NCI-H187 treated with DMSO at 0.1 percent for 48 hours (cell line): Measurements from ENCODE around the gene LNPEP.
A peak's percentile ranks its signal among the peaks of the same experiment; 100 is the strongest.
"Not testable (repeated sequence)": the region's sequence is repeated elsewhere in the genome, so short reads cannot be mapped to it uniquely, and the experiment has no call there.

Experiments used
- DNase-seq: peaks from one replicate; lab custom pipeline; 2025; lab: John Stamatoyannopoulos, UW

The LNPEP gene

DNA sequence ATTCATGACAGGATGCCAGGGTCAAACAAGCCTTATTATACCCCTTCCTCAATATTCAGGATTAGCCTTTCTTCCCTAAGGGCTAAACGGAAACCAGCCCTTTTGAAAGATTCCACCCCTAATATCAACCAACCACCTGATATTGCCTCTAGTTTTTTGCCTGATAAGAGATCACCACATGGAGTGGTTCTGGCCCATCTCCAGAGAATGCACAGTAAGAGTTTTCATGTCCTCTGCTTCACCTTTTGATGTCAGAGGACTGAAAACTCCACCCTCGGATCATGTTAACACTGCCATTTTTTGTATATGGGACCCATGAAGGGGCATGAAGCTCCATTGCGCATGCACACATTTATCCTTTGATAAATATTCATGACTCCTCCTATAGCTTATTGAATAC is 5.8 kb upstream of the LNPEP start:
- DNase-seq: no peak

DNA sequence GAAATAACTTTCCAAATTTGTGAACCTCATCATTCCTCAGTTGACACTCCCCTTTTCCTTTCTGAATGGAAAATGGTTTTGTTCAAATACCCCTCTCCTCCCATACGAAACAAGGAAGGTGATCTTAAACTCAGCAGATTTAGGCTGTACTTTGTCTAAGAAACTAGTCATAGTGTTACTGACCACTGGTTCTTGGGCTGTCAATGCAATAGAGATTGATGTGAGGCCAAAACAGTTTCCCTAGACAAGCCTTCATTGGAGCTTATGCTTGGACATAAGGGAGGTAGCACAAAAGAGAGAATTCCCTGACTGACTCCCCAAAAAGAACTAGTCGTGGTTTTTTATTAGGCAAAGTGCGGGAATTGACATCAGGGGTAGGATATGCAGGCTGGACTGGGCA is 5.3 kb upstream of the LNPEP start:
- no peak for DNase-seq

DNA sequence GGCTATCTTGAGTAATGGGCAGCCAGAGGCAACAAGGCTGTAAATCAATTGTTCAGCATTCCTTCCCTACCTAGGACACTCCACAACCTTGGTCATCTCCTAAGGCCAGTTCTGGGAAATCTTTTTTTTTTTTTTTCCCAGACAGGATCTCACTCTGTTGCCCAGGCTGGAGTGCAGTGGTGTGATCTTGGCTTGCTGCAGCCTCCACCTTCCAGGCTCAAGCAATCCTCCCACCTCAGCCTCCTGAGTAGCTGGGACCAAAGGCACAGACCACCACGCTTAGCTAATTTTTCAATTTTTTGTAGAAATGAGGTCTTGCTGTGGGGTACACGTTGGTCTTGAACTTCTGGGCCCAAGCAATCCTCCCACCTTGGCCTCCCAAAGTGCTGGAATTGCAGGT is 4.8 kb upstream of the LNPEP start:
- DNase-seq: not testable (repeated sequence)

DNA sequence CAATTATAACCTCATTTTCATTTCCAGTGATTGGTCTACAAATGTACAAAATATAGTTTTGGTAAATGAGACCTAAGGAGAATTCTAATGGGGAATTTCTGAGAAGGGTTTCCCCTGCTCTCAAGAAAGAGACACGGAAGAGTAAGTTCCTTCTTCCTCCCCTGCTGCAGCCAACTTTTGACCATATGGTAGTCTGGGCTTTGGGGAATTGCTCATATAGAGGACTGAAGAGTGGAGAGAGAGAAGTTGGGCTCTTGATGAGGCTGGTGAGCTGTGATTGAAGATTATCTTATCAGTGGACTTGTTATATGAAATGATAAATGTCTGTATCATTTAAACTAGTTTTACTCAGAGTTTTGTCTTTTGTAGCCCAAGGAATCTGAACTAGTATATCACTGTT is 4.3 kb upstream of the LNPEP start:
- DNase-seq: no peak

DNA sequence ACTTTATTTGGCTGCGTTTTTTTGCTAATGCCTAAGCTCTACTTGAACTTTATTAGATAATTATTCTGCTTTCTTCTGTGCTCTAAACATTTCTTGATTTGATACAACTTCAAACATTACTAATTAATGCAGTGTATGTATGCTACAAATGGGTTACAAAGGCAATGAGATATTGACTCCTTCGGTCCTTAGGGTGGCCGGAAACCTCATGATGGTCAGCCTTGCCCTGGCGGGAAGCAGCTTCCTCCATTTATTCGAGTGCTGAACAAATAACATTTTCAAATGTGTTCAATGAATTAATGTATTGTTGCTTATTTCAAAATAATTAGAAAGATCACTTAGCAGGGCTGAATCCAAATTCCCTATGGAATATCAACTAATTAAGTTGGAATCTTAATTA is 3.9 kb upstream of the LNPEP start:
- DNase-seq: no peak

DNA sequence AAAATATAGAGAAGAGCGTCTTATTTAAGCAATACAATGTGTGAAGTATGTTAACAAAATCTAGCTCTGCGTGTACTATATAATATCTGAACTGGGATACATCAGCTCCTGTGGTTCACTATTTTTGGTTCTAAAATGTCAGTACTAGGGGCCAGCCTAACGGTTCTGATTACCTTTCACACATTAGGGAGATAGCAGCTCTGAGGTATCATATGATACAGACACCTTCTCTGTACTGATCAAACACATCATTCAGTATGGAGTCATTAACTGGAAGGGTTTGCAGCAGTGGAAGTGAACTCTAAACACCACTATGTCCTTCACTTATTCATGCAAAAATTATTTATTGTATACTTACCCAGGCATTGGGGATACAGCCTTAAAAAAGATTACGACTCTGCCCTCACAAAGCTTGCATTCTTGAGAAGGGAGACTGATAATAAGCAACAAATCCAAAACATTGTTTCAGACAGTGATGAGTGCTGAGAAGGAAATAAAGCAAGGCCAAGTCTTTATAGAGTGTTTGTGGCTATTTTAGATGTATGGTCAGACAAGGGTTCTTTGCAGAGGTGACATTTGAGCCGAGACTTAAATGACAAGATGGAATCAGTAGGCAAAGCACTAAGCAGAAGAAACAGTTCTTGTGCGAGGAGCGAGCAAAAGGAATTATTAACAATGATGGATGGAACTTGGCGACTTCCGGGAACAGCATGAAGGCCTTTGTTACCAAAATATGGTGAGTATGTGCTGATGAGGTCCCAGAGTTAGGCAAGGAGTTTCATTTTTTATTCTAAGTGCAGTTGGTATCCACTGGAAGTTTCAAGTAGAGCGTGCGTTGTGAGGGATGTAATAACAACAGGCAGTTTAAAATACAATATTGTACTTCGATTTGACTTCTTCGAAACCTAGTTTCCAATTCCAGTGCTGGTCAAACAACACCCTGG is 1.8 kb upstream of the LNPEP start:
- no peak for DNase-seq

DNA sequence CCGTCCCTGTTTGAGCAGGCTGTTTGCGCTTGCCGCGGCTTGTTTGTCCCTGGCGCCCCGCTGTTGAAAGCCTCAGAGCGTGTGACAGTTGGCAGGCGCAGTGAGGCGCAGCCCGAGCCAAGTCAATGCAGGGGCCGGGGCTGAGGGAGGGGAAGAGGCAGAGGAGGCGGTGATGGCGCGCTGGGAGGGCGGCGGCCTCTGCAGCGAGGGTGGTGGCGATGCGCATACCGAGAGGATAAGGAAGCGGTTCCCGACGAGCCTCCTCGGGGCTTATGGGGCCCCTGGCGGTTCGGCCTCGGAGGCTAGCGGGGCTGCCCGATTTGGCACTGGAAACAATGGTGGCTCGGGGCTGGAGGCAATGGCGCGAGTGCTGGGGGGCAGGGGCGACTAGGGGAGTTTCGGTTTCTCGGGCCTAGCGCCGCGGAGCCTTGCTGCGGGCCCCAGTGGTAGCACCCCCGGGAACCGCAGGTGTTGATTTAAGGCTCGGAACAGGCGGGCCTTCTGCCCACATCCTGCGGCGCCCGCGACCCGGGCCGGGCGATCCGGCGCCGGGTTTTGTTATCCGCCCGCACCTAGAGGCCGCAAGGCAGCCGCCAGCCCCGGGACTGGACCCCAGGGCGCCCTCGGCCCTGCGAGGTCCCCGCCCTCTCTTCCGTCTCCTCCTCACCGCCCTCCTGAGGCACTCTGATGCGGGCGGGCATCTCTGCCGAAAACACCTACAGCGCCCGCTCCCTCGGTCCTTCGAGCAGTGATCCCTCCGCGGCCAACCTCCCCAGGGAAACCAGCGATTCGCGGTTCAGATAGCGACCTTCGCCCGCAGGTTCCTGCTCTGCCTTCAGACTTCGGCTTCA is 947 bp upstream of the LNPEP start:
- peak; percentile 42 for DNase-seq

DNA sequence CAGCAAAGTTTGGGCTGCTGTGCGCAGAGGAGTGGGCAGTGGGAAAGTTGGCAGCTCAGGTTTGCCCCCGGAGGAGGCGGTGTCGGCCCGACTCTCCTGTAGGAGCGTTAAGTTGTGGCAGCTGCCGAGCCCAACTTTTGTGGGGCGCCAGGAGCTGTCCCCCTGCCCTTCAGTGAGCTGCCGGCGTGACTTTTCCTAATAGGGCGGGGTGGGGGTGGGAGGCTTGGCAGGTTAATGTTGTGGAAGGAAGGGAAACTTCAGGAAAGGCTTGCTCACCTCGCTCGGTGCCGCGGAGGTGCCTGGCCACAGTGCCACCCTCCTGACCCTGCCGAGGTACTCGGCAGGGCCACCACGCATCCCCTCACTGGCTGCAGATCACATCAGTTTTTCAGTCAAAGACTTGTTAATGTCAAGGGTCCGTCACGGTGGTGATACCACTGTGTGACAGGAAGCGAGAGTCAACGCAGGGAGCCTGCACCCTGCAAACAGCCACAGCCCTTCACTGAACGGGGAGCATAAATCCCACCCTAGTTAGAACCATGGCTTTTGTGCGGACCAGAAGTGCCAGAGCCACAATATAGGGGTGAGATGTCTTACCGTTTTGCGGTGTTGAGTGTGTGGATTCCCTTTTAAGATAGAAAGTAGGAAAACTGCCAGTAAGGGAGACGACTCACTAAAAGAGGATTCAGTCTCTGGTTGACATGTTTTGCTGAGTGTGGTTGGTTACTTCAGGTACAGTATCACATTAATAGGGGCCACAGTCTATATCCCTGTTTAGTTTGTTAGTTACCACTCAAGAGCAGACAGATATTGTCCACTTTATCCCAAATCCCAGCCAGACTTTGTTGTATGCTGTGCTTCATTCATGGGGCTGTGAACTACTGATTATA is 796 bp downstream of the LNPEP start:
- DNase-seq: no peak

DNA sequence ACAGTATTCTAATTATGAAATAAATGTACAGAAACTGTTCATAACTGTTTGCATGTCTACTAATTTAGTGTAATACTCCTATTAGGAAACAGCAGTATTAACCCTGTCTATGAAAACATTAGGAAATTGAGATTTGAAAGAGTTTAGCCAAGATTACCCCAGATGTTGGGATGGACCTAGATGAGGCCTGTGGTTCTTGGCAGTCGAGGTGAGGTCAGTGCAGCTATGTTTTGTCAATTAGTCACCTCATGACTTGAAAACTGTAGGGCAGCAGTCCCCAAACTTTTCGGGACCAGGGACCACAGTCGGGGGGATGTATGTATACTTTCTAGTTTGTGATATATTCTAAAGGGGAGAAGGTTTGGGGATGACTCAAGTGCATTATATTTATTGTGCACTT is 4.7 kb downstream of the LNPEP start:
- no peak for DNase-seq

DNA sequence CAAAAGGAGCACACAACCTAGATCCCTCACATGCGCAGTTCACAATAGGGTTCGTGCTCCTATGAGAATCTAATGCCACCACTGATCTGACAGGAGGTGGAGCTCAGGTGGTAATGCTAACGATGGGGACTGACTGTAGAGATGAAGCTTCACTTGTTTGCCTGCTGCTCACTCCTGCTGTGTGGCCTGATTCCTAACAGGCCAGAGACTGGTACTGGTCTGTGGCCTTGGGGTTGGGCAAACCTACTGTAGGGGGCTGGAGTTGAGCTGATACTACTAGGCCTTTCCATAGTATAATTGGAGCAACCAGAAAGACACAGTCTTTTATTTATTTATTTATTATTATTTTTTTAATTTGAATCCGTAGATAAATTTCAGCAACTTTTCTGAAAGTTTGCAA is 5.3 kb downstream of the LNPEP start:
- no peak for DNase-seq

DNA sequence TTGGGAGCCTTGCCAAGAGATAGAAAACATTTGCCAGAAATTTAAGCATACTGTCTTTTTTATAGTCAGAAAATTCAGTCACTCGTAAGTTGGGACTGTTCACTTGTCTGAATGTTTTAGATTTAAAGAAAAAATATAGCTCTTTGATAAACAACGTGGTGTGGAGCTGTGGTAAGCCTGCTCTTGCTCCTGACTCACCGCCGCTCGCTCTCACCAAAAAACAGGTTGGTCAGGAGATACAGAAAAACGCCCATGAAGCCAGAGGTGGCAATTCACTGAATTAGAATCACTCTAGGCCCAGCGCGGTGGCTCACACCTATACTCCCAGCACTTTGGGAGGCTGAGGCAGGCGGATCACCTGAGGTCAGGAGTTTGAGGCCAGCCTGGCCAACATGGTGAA is 6.2 kb downstream of the LNPEP start:
- DNase-seq: no peak

DNA sequence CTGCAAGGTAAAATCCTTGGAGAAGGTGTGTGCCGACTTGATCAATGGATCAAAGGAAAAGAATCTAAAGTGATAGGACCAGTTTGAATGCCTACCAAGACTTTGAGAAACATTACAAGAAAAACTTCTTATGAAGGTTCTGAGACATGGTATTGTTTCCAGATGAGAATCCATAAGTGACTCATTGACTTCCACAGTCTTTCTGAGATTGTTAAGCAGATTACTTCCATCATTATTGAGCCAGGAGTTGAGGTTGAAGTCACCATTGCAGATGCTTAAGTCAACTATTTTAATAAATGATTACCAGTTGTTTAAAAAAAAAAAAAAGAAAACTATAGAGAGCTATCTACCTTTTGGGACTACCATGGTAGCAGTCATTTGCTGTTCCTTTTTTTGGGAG is 7.0 kb downstream of the LNPEP start:
- DNase-seq: no peak

DNA sequence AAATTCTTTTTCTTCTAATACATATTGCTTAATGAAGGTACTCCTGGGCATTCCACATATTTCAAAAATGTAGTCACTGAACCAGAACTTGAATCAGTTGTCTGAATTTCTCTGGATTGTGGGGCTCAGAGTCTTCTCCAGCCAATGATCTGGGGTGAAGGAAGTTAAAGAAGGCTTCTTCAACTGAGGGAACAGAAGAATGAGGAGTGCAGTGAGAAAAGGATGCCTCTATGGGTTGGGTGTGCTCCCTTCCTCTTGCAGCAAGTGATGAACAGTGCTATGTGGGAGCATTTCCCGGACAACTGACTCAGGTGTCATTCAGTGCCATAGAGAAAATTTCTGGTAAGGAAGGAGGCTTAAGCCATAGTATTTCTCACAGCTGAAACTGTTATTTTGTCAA is 7.9 kb downstream of the LNPEP start:
- DNase-seq: no peak

DNA sequence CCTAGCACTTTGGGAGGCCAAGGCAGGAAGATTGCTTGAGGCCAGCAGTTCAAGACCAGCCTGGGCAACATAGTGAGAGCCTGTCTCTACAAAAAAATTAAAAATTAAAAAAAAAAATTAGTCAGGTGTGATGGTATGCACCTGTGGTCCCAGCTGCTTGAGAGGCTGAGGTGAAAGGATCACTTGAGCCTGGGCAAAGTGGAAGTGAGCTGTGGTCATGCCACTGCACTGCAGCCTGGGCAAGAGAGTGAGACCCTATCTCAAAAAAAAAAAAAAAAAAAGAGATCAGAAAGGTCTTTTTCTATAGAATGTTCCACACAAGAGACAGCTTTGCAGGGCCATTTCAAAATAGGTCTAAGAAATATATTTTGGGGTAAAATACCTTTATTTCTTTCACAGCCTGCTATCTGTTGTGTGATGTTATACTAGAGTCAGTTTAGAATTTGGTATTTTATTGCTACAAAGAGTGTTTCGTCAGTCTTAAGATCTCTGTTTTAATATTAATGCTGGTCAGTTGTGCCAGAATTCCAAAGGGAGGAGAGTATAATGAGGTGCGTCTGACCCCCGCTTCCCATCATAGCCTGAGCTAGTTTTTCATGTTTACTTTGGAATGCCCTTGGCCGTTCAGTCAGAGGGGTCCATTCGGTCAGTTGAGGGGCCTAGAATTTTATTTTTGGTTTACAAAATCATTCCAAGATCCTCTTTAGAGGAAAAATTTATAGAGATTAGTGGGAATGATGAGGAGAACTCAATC is 9.4 kb downstream of the LNPEP start:
- DNase-seq: no peak

DNA sequence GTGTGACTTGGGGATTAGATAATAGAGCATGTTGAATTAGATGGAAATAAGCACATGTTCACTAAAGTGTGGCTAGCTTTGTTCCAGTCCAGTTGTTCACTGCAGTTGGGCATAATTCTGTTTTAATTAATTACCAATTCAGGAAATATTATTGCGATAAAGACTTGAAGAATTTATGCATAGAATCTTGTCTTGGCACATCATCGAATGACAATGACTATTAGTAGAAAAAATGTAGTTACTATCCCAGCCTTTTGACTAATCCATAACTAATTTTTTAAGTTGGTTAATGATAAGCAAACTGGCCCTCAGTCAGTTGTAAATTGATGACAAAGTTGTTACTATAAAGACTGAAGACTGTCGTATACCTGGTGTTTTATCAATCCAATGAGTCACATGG is 10.5 kb downstream of the LNPEP start:
- DNase-seq: no peak

DNA sequence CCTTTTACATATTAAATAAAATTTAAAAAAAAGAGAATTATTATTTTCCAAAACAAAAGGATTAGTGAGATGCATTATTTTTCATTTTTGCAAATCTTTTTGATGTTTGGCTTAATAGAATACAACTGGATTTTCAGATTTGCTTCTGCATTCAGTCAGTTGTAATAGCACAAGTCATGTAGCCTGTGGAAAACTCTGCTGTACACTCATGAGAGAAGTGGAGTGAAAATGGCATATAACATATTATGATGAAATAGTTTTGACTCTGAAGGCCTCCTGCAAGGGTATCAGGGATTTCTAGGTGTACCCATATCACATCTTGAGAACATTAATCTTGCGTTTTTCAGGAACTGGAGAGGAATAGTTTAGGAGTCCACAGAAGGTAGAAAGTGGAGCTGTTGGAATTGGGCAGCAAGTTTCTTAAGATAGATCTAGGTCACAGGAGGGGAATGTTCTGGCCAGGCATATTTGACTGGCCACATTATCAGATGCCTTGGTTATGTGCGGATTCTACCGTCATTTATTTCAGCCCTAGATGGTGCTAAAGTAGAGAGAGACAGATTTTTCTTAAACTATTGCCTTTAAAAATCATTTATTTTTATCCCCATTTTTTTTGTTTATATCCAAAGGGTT is 16.4 kb downstream of the LNPEP start:
- DNase-seq: no peak

DNA sequence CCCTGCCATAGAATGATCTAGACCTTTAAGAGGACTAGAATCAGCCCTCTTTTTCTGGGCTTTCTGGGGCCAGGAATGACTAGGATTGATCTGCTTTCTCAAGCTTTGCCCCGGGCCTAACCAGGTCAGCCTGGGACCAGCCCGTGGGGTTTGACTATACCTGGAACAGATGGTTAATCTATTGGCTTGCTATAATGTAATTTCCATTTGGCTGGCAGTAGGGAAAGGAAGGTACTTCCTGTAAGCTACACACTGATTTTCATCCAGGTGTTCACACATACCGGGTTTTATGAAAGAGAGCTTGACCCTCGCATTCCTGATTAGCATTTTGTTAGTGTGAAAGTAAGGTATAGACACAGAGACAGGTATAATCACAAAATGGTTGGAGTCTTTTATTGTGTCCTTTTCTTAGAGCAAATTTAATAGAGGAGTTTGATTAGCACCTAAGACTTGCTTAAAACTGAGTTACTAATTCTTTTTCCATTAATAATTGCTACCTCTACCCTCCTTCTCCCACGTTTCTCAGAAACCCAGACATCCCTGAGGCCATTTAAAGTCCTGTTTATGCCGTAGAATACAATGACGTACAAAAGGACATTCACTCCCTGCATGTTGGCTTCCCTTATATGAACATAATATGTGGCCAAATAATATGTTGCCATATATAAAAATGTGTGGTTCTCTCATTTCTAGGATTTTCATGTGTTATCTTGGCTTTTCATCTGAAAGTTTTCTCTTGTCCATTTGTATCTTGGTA is 17.3 kb downstream of the LNPEP start:
- DNase-seq: no peak

DNA sequence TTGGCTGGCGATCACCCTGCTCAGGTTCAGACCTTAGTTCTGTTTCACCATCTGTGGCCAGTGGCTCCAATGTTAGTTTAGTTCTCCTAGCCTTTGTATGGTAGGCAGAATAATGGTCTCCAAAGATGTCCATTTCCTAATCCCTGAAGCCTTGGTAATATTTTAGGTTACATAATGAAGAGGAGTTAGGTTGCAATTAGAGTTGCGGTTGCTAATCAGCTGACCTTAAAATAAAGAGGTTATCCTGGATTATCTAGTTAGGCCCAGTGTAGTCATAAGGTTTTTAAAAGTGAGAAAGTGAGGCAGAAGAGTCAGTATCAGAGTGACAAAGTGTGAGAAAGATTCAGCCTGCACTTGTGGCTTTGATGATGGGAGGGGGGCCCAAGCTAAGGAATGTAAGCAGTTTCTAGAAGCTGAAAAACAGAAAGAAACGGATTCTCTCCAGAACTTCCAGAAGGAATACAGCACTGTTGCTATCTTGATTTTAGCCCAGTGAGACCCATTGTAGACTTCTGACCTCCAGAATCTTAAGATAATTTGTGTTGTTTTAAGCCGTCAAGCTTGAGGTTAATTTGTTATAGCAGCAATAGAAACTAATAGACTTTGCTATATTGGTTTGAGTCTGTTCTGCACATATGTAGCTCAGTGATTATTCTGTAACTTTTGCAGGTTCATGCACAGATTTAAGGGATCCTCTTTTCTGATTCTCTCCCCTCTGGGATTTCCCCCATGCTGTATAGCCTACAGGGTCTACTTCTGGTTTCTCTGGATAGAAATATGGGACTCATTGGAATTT is 21.6 kb downstream of the LNPEP start:
- DNase-seq: no peak

DNA sequence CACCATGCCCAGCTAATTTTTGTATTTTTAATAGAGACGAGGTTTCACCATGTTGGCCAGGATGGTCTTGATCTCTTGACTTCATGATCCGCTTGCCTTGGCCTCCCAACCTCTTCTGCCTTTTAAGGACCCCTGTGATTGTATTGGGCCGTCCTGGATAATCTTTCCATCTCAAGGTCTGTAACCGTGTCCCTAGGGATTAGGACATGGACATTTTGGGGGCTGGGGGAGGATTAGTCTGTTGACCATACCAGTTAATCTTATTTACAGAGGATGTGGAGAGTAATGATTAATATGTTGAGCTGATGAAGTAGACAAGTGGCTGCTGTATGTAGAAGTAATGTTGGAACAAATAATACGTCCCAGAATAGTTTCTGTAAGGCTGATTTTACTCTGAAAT is 23.1 kb downstream of the LNPEP start:
- DNase-seq: no peak
